ENCODE results near the gene PIN4. TPM values are rescaled to one million over a fixed set of nuclear protein-coding genes. Genes with fewer than 3 reads are reported as not detected.
"Not testable (repeated sequence)": the region's sequence is repeated elsewhere in the genome, so short reads cannot be mapped to it uniquely, and the experiment has no call there.

Gene PIN4
- polyA plus RNA-seq, 1 donor, result 25.8 TPM

DNA sequence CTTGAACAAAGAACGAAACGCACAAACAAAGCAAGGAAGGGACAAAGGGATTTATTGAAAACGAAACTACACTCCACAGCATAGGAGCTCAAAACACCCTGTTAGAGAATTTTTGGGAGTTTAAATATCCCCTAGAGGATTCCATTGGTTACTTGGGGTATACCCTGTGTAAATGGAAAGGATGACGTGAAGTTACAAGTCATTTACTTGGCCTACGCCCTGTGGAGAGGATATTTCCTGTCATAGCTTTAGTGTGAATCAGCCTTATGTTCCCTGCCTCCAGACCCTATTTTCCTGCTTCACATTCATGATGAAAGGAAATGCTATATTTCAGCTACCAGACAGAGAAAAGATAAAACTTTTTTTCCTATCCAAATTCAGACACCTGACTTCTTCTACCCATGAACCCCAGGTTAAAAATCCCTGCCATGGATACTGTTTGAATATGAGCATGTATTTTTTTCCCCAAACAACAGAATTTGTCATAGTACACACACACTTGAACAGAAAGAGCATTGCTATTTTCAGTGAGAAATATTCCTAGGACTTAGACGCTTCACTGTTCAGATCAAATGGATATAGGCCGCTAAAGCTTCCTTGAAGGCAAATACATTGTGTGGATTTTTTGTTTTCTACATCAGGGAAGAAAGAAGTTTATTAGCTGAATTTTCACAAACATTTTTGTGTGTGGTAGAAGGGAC is 20.4 kb downstream of the PIN4 start:
- no peak for DNase-seq (ENCODE audit: low read depth)

DNA sequence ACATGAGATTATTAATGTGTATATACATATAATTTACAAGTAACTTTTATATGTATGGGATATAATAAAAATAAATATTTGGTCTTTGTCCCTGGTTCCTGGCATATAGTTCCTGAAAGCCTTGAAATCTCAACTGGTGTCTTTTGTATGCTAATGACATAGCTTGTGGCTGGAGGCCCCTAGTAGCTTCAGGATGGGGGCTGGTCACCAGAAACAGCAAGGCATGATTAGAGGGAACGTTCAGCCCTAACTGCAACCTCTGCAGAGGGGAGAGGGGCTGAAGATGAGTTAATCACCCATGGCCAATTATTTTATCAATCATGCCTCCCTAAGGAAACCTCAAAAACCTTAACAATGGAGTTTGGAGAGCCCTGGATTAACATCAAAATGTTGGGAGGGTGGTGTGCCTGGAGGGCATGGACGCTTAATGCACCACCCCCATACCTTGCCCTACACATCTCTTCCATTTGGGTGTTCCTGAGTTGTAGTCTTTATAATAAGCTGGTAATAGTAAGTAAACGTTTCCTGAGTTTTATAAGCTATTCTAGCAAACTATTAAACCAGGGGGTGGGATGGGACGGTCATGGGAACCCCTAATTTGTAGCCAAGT is 21.3 kb downstream of the PIN4 start:
- no peak for DNase-seq (ENCODE audit: low read depth)

DNA sequence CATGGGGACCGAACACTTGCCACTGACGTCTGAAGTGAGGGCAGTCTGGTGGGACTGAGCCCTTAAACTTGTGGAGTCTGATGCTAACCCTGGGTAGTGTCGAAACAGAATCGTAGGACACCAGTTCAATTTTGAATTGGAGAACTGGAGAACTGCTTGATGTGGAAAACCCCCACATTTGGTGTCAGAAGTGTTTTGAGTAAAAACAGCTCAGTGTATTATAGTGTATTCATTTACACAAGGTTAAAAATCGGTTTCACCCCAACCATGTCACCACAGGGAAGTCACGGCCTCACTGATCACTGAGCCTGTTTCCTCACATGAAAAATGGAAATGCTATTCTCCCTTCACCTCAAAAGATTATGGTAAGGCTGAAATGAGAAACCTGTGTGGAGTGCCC is 21.9 kb downstream of the PIN4 start:
- no peak for DNase-seq (ENCODE audit: low read depth)

DNA sequence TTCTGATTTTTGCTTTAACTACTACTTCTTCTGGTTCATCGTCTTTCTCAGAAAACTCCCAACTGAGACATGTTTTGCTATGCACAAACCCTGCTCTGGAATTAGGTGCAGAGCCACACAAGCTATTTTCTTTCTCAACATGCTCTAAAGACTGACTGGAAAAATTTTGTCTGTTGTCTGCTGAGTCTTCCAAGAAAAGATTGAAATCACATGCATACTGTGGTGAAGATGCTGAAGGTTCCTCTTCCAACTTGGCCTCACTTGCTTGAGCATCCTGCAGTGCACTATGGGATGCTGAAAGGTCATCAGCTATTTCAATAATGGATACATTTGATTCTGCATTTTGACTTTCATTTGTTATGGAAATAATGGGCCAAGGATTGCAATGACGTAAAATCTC is 24.1 kb downstream of the PIN4 start:
- no peak for DNase-seq (ENCODE audit: low read depth)

DNA sequence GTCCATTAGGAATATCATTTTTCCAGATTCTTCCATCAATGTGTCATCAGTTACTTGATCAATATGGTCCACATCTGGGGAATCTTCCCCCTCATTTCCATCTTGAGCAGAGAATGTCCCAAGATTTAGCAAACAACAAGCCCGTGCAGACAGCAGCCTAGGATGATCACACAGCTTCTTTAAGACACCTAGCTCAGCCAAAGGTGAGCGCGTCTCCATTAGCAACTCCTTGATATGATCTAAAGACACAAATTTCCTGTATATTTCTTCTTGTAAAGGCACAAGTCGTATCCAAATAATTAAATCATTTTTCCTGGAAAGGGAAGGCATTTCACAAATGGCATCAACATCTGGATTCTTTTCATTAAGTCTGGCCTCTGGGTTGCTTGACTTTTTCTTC is 25.8 kb downstream of the PIN4 start:
- no peak for DNase-seq (ENCODE audit: low read depth)

DNA sequence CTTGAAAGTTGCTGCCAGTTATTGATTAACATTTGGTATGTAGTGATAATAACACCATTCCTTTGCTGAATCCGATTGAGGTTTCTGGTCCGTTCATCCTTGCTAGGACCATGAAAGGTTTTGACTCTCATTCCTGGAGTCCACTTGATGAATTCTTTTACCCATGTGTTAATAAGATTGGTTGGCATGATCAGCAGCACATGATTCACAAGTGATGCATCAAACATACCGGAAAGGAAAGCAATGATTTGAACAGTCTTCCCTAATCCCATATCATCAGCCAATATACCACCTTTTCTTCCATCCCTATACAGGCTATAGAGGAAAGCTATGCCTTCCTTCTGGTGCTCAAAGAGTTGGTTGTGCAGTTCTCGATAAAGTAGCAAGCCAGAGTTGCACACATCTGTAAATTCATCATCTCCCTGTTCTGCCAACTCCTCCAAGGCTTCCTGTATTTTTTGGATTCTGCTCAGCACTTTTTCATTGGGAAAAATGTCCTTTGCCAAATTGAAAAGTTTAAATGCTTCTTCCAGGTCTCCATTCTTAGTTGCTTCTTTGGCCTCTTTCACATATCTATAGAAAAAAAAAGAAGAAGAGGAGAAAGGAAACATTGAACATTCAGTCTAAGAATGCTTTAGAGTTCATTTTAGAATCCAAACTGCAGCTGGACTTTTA is 26.7 kb downstream of the PIN4 start:
- no peak for DNase-seq (ENCODE audit: low read depth)

DNA sequence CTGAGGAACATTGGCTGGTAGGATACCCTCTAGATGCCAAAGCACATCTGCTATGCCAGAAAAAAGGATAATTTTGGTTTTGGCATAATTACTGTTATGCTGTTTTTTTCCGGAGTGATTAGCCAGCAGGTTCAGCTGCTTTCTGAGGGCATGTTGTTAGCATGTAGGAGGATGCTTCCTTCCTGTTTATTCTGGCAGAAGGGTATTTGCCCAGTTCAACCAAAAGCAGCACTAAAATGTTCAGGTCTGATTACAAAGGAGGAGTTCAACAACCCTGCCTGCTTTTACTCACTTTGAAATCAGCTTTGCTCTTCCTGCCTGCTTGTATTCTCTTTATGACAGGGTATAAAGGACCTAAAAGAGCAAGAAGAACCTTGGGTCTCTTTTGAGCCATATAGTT is 35.4 kb downstream of the PIN4 start:
- DNase-seq (ENCODE audit: low read depth), result no peak

DNA sequence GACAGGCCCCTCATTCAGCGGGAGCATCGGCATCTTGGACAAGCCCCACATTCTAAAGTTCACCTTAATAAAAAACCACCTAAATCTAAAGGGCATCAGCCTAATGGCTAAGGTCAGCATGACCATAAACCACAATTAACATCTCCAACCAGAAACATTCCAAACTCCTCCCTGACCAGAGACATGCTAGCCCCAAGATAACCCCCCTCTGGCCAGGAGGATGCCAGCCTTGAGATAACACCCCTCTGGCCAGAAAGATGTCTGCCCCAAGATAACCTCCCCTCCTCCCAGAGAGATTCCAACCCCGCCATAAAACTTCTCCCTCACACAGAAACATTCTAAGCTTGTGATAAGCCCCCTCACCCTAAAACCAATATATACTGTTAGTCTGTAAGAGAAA is 38.8 kb downstream of the PIN4 start:
- not testable (repeated sequence) for DNase-seq (ENCODE audit: low read depth)

DNA sequence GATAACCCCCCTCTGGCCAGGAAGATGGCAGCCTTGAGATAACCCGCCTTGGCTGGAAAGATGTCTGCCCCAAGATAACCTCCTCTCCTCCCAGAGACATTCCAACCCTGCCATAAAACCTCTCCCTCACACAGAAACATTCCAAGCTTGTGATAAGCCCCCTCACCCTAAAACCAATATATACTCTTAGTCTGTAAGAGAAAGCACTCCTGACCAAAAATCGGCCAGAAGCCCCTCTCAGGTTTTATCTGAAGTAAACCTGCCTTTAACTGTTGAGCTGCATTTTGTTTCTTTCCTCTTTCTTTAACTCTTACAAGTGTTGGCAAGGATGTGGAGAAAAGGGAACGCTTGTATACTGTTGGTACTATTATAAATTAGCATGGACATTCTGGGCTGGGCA is 48.7 kb downstream of the PIN4 start:
- no peak for DNase-seq (ENCODE audit: low read depth)

DNA sequence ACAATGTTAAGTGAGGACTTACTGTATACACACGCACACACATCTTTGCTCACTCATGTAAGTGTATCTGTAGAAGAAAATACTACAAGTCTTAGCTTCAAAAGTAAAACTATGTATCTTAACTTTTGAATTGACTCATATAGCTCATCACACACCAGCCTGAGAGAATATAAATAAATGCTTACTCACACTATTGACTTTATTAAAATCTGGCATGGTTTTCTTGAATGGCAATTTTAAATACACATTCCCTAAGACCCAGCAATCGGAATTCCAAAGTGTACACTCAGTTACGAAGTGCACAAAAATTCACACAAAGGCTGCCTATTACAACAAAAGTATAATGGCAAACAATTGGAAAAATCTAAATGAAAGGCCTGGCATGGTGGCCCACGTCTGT is 55.3 kb downstream of the PIN4 start:
- no peak for DNase-seq (ENCODE audit: low read depth)

DNA sequence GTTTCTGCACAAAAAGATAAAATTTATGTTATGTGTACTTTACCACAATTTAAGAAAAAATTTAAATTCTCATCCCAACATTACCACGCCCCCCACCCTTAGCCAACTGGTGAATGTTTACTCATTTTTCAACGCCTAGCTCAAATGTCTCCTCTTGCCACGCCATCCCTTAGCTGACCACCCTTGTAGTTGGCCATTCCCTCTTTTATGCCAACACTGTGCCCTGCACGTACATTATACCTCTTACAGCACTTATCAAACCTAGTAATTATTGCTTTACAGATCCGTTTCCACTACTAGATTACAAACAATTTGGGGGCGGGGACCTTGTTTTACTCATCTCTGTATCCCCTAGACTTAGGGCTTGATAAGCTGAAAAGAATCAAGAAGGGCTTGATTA is 56.6 kb downstream of the PIN4 start:
- no peak for DNase-seq (ENCODE audit: low read depth)

DNA sequence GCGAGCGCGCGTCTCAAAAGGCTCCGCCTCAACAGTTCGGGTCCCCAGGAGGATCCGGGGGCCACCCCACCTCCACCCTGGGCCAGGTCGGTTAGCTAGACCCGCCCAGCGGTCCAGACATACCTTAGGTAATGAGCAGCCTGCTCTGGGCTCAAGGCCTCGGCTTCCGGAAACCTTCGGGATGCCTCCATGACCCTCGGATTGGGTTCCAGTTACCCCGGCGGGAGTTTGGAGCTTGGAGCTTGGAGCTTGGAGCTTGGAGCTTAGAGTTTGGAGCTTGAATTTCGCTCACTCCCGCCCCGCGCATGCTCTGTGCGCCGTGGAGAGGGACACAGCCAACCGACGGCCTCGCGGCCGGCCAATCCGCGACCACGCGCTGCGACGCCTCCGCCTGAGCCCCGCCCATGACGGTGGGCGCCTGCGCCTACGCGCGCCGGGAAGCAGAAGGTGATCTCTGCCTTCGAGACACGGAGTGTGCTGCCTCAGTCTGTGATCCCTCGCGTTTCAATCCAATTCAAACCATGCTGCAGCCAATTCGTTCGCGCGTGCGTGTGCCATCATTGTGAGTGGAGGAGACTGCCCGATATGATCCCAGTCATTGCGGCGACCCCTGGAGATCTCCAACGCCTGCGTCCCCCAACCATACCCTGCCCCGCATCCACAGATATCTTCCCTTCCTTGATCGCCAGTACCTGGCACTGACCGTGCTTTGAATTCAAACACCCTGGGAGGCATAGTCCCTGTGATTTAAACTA is 57.3 kb downstream of the PIN4 start, which contains the start of gene ERCC6L:
TSS of gene ERCC6L (minus strand) at position 307 of the 755 bp plus-strand sequence. CDS start at position 191, 116 bp downstream.
- DNase-seq (ENCODE audit: low read depth), result peak; percentile 59

DNA sequence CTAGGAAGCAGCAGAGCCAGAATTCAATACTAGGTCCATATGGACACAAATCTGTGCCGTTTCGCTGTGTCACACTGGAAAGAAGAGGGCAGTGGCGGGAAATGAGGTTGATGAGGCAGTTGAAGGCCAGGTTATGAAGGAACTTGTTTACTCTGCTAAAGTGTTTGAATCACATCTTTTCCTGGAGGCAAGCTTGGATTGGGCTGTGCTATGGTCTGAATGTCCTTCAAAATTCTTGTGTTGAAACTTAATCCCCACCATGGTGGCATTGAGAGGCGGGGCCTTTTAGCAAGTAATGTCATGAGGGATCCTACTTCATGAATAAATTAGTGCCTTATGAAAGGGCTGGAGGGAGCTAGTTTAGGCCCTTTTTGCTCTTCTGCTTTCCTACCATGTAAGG is 59.4 kb downstream of the PIN4 start:
- no peak for DNase-seq (ENCODE audit: low read depth)

DNA sequence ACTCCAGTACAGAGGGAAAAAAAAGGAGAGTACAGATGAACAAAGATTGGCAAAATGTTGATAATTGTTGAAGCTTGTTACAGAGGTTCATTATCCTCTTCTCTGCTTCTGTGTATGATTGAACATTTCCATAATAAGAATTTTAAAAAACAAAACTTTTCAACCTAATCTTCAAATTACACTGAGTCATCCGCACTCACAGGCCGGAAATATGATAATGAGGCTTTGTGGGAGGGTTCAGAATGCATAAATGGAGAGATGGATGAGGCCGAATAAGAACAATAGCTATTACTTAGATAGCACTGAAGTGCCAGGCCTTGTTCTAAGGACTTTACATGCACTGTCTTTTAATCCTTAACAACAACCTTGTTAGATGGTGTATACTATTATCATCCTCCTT is 61.9 kb downstream of the PIN4 start:
- no peak for DNase-seq (ENCODE audit: low read depth)

DNA sequence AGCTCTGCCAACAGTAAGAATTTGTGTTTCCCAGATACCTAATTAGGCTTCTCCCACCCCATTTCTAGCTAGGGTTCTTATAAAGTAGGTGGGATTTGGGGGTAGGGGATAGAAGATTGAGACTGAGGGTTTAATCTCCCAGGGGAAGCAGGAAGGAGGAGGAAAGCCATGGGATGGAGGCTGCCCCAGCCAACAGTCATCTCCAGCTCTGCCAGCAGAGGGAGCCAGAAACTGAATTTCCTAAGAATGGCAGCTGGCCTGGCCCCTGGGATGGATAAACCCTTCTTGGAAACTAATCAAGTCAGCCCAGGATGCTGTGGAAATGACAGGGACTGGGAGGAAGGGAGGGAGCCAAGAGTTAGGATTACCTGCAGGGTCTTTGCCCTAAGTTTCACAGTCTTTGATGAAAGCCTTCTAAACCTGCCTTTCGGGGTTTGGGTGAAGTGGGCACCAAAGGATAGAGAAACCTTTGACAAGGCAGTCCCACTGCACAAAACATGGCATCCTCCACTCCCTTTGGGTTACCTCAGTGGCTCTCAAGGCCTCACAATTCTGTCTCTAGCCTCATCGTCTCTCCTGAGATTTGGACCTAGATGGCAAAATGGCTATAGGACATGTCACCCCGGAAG is 64.0 kb downstream of the PIN4 start:
- no peak for DNase-seq (ENCODE audit: low read depth)

DNA sequence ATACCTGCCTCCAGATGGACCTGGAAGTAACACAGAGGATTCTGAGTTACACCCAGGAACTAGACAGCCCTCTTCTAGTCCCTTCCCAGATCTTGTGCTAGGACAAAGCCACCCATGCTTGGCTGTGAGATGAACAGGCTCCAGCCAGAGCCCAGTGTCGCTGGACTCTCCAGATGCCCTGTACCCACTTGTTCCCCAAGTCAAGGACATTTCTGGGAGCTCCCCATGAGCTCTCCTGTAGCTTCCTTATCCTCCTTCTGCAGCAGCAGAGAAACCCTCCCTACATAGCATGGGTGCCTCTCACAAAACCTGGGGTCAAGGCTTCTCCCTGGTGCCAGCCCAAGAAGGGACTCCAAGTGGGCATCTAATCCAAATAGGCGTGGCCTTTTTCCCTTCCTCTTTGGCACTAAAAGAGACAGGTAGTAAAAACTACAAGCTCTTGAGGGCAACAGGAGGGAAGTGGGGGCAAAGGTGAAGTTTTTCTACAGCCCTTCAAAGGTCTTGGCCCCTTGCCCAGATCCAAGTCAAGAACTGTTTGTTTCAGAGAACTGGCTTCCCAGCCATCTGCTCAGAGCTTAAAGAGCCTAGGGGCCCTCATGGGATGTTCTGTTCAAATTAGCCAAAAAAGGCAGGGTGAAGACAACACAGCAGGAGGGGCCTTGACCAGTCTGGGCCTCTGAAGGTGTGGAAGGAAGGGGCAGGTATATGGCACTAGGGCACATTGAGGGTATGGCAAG is 65.8 kb downstream of the PIN4 start:
- no peak for DNase-seq (ENCODE audit: low read depth)

Other genes starting within 250 kb of the PIN4 start
- 10.9 TPM for gene RTL5, start 49.8 kb upstream of the PIN4 start, polyA plus RNA-seq (ENCODE audit: insufficient read length)
- 1.7 TPM for gene ERCC6L, start 57.3 kb downstream of the PIN4 start, polyA plus RNA-seq (ENCODE audit: insufficient read length)
- 2,909 TPM for gene RPS4X, start 95.5 kb downstream of the PIN4 start, polyA plus RNA-seq (ENCODE audit: insufficient read length)
- gene CITED1, start 124.2 kb downstream of the PIN4 start, polyA plus RNA-seq (ENCODE audit: insufficient read length), result 14.7 TPM